RKO (cell line): ENCODE data around the gene TMEM242.

ENCODE experiments used
- DNase-seq: peaks from one replicate; pipeline ENCODE4 v3.0.0-alpha.2; 2016; ENCODE audit warnings: low spot score

Gene TMEM242

DNA sequence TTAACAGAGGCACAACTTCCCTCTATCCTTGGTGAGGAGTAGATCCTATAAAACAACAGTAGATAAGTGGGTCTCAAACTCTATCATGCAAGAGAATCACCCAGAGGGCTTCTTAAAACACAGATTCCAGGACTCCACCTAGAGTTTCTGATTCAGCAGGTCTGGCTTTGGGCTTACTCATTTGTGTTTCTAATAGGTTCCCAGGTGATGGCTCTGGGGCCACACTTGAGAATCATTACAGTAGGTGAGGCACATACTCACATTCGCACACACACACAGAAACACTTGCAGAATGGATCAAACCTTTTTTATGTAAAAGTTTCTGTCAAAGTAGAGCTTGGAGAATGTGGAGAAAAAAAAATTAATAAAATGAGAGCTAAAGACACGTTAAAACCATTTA, 52.4 kb downstream of the TMEM242 start:
- DNase-seq, result no peak

DNA sequence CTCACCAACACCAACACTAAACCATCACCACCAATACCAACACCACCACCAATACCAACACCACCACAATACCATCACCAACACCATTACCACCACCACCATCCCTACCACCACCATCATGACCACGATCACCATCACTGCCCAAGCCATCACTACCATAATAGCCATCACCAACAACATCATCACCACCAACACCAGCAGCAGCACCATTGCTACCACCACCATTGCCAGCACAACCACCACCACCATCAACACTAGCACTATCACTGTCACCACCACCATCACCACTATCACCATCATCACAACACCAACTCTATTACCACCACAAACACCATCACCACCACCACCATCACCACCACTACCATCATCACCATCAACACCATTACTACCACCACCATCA, 53.0 kb downstream of the TMEM242 start:
- no peak for DNase-seq

DNA sequence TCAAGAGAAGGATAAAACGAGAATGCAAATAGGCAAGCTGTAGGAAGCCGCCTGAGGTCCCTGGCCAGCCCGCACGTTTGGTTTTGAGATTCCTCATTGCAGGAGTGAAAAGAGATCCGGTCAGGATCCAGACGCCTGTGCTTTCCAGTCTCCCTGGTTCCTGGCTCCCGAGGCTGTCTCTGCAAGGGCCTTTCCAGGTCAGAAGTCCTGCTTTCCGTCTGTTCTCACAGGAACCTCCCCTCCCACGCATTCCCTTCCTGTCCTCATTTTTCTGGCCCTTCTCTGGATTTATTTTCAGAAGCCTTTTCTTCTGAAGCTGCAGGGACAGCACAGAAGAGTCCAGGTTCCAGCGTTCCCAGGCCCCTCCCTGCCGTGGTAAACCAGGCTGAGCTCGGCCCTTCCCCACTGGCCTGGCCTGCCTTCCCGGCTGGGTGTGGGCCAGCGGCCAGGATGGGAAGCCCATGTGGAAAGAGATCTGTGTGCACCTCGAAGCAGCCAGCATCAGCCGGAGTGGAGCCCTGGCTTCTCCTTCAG, 54.0 kb downstream of the TMEM242 start:
- no peak for DNase-seq

DNA sequence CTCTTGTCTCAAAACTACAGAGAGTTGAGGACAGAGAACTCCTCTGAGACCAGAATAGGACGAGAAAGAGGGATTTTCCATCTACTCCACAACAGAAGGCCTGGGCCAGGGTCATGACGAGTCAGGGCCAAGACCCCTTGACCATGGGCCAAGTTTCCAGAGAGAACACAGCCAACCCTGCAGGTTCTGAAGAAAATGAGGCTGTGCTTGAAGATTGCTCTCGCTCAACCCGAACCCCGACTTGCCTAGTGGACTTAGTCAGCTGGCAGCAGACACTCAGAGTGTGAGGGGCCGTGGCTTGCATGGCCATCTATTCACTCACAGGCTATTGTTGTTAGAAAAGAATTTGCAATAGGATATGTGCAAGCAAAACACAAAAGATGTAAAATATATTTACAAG, 54.5 kb downstream of the TMEM242 start:
- DNase-seq, result no peak

DNA sequence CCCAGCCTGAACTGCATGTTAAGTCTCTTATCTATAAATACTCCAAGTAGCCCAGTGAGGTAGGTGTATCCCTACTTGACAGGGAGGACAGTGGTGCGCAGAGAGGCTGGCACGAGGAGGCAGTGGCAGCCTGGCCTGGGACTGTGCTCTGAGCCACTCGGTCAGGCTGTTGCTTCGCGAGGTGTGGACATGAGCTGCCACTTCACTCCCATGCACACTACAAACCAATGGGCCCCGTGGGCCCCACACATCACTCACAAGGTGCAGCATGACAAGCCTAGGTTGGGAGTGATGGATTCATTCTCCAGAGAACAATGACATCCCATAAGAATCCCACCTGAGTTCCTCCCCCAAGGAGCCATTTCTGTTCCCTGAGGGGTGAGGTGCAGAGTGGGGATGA, 54.9 kb downstream of the TMEM242 start:
- DNase-seq, result no peak

DNA sequence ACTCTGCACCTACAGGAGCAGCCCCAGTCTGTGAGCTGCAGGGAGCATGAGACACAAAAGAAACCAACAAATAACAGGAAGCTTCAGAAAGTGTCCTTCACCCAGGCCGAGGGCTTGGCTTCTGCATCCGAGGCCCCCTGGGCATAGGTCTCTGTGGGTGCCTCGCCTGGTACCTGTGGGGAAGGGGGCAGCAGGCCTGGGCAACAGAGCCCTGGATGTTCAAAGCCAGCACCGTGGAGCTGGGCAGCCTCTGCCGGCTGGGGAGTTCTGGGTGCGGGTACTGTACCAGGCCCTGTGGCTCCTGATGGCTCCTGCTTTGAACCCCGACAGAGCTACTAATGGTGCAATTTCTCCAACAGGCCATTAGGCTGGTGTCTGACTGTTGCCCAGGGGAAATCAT, 55.7 kb downstream of the TMEM242 start:
- DNase-seq, result no peak

DNA sequence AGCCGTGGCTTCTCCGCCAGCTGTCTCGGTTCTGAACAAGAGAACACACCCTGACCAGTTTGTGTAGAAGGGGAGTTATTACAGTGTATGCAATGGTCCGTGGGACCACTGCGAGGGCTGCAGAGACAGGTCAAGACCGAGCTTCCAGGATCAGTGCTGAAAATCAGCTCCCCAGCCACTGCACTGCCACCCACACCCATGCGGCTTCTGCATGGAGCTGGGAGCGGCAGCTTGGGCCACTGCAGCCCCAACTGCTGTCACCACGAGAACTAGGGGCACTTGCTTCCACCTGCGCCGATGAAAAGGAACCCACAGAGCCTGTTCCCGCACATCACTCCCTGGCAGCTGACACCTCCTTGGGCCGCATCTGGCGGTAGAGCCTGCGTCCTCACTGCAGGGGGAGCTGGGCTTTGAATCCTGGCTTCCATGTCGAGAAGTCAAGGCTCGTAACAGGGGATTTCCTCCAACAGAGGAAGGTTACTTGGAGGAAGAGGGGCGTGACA, 56.2 kb downstream of the TMEM242 start:
- DNase-seq, result no peak

DNA sequence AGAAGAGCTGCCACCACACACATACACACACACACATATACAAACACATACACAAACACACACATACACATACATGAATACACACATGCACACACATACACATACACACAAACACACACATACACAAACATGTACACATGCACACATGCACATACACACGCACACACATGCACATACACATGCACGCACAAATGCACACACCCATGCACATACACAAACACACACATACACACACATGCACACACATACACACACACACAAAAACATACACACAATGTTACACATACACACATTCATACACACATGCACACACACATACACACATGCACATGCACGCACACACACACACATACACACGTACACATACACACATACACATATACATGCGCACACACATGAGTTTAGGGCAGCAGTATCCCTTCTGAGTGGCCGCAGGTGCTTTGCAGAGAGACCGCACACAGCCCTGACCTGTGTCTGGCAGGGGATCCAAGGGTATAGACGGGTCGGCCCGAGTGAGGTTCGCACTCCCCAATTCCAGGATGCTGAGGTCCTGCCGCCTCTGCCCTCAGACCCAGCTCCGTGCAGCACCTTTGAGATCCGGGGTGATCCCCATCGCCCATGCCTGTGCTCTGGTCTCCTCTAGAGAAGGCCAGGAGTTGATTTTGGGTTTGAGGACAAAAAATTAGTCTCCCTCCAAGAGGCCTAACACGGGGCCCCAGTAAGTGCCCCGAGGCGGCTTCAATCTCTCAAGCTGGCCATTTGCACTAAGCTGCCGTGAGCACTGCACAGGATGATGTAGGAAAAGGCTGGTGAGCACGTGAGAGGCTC, 56.8 kb downstream of the TMEM242 start:
- DNase-seq, result no peak

DNA sequence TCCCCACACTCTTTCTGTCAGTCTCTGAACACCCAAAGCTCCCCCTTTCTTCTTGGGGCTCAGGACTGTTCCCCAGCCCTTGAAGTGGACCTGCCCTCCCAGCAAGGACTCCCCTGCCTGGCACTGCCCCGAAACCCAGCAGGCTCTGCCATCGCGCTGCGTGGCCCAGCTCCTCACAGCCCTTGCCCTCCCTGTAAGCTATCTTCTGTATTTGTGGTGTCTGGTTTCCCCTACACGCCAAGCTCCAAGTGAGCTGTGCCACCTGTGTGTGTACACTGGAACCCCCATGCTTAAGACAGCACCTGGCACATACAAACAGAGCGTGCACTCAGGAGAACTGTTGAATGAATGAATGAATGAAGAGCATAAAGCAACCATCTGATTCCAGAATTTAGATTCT, 57.7 kb downstream of the TMEM242 start:
- no peak for DNase-seq

DNA sequence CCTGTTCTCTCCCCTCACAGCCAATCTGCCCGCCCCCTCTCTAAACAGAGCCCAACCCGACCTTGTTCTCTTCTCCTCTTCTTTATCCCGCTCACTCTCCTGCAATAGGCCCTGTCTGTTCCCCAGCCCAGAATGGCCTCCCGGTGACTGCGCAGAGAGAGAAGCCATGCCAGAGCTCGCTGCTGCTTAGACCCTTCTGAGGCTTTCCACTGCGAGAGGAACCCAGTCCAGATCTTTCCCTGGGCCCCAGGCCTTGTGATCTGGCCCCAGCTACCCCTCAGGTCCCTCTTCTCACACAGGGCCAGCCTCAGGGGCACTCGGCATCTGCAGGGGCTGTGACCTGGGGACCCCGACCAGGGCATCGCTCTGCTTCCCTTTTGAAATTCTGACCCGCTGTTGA, 58.1 kb downstream of the TMEM242 start:
- DNase-seq, result no peak

DNA sequence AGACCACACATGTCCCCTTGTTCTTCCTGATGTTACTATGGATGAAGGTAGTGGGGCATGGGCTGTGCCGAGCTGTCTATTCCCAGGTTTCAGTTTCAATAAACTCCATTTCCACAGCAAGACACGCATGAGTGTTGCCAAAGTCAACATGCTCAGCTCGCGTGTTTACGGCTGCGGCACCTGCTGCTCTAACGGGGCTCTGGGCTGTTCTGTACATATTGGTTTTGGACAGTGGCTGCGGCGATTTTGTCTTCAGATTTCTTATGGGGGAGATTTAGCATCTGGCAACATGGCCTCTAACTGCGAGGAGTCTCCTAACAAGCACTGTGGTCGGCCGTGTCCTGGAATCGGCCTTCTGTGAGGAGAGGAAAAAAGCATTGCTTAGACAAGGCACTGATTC, 58.6 kb downstream of the TMEM242 start:
- no peak for DNase-seq

DNA sequence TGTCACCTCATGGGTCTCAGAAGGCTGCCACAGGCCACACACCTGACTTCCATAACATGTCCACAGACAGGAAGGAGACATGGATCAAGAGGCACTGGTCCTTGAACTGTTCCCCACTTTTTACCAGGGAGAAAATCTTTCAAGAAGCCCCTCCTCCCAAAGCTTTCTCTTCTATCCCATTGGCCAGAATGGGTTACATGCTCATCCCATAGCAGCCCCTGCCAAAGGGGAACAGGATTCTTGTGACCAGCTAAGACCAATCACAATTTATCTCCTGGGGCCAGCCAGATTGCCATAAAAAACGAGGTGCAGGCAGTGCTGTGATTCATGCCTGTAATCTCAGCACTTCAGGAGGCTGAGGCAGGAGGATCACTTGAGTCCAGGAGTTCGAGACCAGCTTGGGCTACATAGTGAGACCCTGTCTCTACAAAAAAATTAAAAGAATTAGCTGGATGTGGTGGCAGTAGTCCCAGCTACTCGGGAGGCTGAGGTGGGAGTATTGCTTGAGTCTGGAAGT, 59.4 kb downstream of the TMEM242 start:
- no peak for DNase-seq

DNA sequence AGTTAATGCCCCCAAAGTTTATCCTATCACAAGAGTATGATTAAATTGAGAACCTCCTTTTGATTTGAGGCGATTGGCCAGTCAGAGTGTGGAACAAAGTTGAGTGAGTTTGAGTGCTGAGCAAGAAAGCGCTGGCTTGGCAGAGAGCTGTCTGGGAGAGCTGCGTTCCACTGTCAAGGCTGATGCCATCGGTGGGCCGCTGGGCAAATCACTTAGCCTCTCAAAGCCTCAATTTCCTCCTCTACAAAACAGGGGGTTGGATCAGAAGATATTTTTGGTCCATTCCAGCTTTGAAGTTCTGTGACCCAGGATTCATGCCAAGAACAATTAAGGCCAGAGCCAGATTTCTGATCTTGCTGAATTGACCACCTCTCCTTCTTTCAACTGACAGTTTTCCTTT, 60.2 kb downstream of the TMEM242 start:
- no peak for DNase-seq

DNA sequence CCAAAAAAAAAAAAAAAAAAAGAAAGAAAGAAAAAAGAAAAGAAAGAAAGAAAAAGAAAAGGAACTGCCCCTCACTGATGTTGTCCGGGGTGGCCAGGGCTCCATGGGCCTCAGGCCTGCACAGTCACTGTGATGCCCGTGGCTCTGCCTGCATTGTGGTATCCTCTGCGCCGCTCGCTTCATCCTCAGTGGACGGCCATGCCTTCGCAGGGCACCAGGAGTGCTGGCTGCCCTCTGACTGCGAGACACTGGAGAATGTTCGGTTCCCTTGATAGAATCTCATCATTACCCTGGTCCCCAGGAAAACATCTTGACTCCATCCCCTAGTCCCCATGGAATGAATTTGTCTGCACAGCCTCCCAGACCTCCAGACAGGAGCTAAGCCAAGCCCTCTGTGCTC, 61.7 kb downstream of the TMEM242 start:
- no peak for DNase-seq

DNA sequence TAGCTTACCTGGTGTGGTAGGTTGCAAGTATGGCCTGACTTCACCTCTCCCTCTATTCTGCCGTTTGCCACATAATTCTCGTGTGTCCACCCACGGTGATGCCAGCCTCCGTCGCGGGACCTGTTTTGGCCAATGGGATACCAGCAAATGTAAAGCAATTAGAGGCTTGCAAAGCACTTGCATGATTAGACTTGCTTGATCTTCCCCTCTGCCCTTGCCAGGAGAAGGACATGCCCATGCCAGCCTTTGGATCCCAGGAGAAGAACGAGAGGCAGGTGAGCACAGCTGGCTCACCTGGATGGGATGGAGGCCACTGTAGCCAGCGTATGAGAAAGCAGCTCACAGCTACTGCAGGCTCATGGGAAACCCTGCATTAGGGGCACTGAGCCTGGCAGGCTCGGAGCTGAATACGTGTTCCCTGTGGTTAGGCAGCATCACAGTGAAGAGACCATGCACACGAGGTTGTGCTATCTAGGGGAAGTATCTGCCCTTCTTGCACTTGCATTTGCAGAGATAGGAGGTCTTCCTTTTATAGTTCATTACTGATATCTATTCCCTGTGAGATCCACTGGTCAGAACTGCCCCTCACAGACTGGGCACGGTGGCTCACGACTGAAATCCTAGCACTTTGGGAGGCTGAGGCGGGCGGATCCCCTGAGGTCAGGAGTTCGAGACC, 62.4 kb downstream of the TMEM242 start:
- DNase-seq, result no peak

DNA sequence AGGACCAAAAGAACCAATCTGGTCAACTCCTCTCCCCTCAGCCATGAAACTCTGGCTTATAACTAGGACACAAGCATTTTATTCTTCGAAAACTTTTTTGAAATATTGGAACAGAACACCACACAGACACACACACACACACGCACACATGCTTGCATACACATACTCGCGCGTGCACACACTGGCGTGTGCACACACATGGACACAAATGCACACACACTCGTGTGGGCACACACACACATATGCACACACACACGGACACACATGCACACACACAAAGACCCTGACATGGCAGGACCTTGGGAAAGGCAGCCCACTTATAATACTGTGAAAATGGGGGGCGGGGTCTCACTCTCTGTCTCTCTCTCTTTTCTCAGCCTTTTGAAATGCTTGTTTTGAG, 63.9 kb downstream of the TMEM242 start:
- no peak for DNase-seq

DNA sequence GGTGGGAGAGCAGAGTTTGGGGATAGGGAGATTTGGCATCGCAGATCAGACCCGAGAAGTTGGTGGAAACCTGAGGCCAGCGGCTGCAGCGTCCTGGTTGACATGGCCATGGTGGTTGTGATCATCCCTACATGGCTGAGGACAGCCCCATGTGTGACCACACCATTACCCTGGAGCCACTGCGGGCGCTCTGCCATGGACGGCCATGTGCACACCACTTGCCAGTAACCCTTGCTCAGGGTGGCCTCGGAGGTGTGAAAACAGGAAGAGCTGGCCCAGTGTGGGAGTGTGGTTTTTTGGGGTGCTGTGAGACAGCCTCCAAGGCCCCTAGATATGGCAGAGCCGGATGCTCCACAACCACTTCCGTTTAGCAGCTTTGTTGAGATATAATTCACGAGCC, 64.4 kb downstream of the TMEM242 start:
- no peak for DNase-seq

DNA sequence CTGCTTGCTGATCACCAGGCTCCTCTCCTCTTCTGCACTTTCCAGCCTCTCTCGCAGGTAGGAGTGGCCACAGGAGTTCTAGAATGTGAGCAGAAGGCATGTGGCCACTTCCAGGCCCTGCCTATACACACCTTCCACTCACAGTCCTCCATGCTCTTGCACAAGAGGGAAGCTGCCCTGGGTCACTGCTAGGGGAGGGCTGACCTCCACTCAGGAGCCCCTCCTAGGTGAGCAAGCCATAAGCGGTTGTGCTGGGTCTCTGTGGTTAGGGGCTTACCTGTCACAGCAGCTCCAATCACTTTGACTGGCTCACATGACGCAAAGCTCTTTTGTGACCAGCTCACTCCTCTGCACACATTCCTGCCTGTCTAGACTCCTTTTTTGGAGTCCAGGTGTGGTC, 68.2 kb downstream of the TMEM242 start:
- no peak for DNase-seq

DNA sequence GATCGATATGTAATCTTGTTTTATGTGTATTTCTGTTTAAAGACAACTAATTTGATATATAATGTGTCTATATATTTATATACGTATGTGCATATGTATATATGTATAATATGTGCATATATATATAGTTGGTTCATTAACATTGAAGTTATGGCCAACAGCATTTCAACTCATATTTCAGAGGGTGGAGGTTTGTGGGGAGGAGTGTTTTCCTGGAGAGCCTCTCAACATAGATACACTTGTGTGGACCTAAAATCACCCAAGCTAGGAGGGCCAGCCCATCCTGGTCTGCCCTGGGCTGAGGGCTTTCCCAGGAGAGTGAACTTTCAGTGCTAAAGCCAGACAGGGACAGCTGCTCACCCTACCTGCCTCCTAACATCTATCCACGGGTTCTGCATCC, 68.8 kb downstream of the TMEM242 start:
- no peak for DNase-seq

DNA sequence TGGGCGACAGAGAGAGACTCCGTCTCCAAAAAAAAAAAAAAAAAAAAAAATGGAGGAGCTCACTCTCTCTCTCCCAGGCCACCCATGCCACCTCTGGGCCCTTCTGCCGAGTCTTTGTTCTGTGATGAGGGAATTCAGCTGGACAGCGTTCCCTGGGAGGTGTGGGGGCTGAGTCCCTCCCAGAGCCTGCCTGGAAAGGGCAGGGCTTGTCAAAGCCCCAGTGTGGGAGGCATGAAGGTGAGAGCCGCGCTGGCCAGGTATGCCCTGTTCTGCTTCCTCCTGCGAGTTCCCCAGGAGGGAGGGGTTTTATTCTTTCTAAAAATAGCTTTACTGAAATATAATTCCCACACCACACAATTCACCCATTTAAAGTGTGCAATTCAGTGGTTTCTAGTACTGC, 69.6 kb downstream of the TMEM242 start:
- no peak for DNase-seq

DNA sequence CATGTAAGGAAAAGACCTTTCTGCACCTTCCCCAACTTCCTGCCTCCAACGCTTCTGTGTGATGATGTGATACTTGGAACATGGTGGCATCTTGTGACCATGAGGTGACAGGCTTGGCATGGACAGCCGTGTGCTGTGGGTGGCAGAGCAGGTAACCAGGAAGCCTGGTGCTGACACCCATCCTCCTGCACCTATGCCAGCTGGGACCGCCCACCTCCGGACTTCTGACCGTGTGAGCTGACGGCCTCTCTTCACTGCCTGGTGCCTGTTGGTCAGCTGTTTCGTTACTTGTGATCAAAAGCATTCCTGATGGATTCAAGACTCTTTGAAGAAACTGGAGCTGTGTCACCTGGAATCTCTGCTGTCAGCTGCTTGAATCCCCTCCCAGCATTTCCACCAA, 70.3 kb downstream of the TMEM242 start:
- no peak for DNase-seq

DNA sequence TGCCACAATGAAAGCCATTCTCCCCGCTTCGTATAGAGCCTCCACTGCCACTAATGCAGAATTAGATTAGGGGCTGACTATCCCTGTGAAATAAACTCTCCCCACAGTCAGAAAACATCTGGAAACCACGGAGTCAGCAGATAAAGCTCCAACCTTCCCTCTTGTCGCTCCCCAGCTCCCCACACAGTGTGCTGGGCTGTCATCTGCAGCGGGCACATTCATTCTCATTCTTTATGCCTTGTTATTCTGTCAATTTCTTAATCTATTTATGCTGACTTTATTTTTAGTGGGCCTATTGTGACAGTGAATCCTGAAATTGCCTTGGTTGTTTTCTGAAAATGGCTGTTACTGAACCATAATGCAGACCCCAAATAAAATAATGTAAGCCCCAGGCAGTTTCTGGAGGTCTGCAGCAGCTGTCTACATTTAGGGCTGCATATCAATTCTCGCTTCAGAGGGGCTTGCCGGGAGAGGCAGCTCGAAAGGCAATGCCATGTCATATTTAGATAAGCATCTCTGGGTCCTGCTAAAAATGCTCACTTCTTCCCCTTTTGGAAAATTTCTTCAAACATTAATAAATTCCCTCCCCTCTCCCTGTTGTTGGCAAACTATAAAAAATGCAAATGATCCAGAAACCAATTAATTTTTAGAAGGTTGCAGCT, 71.6 kb downstream of the TMEM242 start:
- DNase-seq, result no peak

DNA sequence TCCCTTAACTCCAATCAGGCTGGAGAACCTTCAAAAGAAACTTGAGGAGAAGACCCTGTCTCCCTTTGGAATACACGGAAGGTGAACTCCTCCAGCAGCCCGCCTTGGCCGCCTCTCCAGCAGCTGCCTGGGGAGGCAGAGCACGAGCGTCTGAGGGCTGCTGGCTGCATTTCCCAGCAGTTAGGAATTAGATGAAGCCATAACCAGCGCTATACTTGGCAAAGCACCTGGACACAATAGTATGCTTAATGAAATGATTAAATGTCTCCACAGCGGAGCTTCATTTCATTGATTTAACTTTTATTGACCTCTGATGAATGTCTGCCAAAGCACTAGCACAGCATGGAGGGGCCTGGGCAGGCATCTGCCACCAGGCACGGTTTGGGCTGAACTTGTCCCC, 73.5 kb downstream of the TMEM242 start:
- DNase-seq, result no peak
